HepG2 (cell line): ENCODE data around the gene PRKCE. TPM values are rescaled to one million over a fixed set of nuclear protein-coding genes. Genes with fewer than 3 reads are reported as not detected.

ENCODE experiments used
- CEBPG ChIP-seq: IDR thresholded peaks from 2 replicates; pipeline ENCODE4 v1.6.1; 2016
- HMGXB3 ChIP-seq: sonication (generic); formaldehyde crosslinking; IDR thresholded peaks from 2 replicates; pipeline ENCODE4 v1.4.0; 2020; ENCODE audit warnings: missing genetic modification reagents, borderline replicate concordance
- HNRNPH1 ChIP-seq: fragments of 200-400 bp; formaldehyde crosslinking; optimal IDR thresholded peaks from 2 replicates; pipeline ENCODE3; 2017; ENCODE audit warnings: mild to moderate bottlenecking, low read depth, low read length
- MEF2D ChIP-seq: sonication (generic); formaldehyde crosslinking; IDR thresholded peaks from 2 replicates; pipeline ENCODE4 v1.5.1; 2020; ENCODE audit warnings: mild to moderate bottlenecking, missing genetic modification reagents
- NCOR1 ChIP-seq: fragments of 200-600 bp; sonication (generic); IDR thresholded peaks from 2 replicates; pipeline ENCODE4 v1.7.0; 2017; ENCODE audit warnings: antibody characterized with exemption, low read length, borderline replicate concordance
- NONO ChIP-seq, 2 experiments: fragments of 450-650 bp in 1 of 2; sonication (generic) in 1 of 2; formaldehyde crosslinking in 1 of 2; IDR thresholded peaks in 1 of 2; conservative IDR thresholded peaks in 1 of 2; 2 replicates each; pipeline versions ENCODE4 v1.6.1 to v1.8.0; 2017 to 2022; ENCODE audit warnings: mild to moderate bottlenecking in 1 of 2, missing genetic modification reagents in 1 of 2, moderate library complexity in 1 of 2
- RARA ChIP-seq: IDR thresholded peaks from 2 replicates; pipeline ENCODE4 v1.6.1; 2016; ENCODE audit warnings: missing genetic modification reagents, missing compliant biosample characterization
- RBAK ChIP-seq: sonication (generic); formaldehyde crosslinking; IDR thresholded peaks from 2 replicates; pipeline ENCODE4 v1.5.1; 2020; ENCODE audit warnings: mild to moderate bottlenecking, missing genetic modification reagents
- TBX2 ChIP-seq: sonication (generic); formaldehyde crosslinking; IDR thresholded peaks from 2 replicates; pipeline ENCODE4 v1.5.0; 2020; ENCODE audit warnings: missing genetic modification reagents, mild to moderate bottlenecking, borderline replicate concordance
- TBX3 ChIP-seq: fragments of 450-650 bp; IDR thresholded peaks from 2 replicates; pipeline ENCODE4 v1.6.1; 2017; ENCODE audit warnings: antibody characterized with exemption, mild to moderate bottlenecking, inconsistent platforms, borderline replicate concordance
- TCF12 ChIP-seq, 2 experiments: fragments of 450-650 bp in 1 of 2; sonication (generic) in 1 of 2; formaldehyde crosslinking in 1 of 2; IDR thresholded peaks; 2 replicates each; pipeline versions ENCODE4 v1.6.1 to v1.8.0; 2017 to 2022; ENCODE audit warnings: antibody characterized with exemption in 1 of 2, mild to moderate bottlenecking in 1 of 2, missing genetic modification reagents in 1 of 2, moderate library complexity in 1 of 2
- ZNF225 ChIP-seq: sonication (generic); formaldehyde crosslinking; IDR thresholded peaks from 2 replicates; pipeline ENCODE4 v1.4.0; 2020; ENCODE audit warnings: mild to moderate bottlenecking, missing genetic modification reagents
- ZNF431 ChIP-seq: sonication (generic); formaldehyde crosslinking; IDR thresholded peaks from 2 replicates; pipeline ENCODE4 v1.9.0; 2022; ENCODE audit warnings: missing genetic modification reagents, low read depth, mild to moderate bottlenecking, borderline replicate concordance
- ZNF513 ChIP-seq: sonication (generic); formaldehyde crosslinking; conservative IDR thresholded peaks from 2 replicates; pipeline ENCODE4 v1.5.0; 2020; ENCODE audit warnings: missing genetic modification reagents
- ZNF577 ChIP-seq: sonication (generic); formaldehyde crosslinking; IDR thresholded peaks from 2 replicates; pipeline ENCODE4 v1.4.0; 2020; ENCODE audit warnings: mild to moderate bottlenecking, low read depth, missing genetic modification reagents, borderline replicate concordance
- ZNF597 ChIP-seq: sonication (generic); formaldehyde crosslinking; IDR thresholded peaks from 2 replicates; pipeline ENCODE4 v1.5.0; 2020; ENCODE audit warnings: missing genetic modification reagents
- ZNF598 ChIP-seq: sonication (generic); formaldehyde crosslinking; IDR thresholded peaks from 2 replicates; pipeline ENCODE4 v1.5.1; 2020; ENCODE audit warnings: mild to moderate bottlenecking, missing genetic modification reagents, borderline replicate concordance
- ZNF761 ChIP-seq: sonication (generic); formaldehyde crosslinking; conservative IDR thresholded peaks from 2 replicates; pipeline ENCODE4 v1.4.0; 2020; ENCODE audit warnings: mild to moderate bottlenecking, missing genetic modification reagents
- ZNF883 ChIP-seq: sonication (generic); formaldehyde crosslinking; IDR thresholded peaks from 2 replicates; pipeline ENCODE4 v1.5.1; 2020; ENCODE audit warnings: mild to moderate bottlenecking, missing genetic modification reagents; ENCODE audit errors: not compliant biosample characterization
- polyA plus RNA-seq, 8 experiments: library from polyadenylated mRNA; depleted of rRNA in 3 of 8; stranded (reverse) in 7 of 8; unstranded in 1 of 8; fragments of >200 nt; fragmentation: Illumina TruSeq in 4 of 8; extraction: Trizol in 4 of 8; gene quantifications; 2 replicates each; pipeline versions ENCODE4 v1.2.1 to v1.2.3, GENCODE V29; 2011 to 2016; ENCODE audit warnings: low read depth in 4 of 8, missing spikeins in 1 of 8, mixed read lengths in 1 of 8; ENCODE audit not compliant: insufficient read depth in 1 of 8
- total RNA-seq, 5 experiments: library from RNA; depleted of rRNA; stranded (reverse); fragments of >200 nt; fragmentation: Illumina TruSeq; extraction: Trizol; gene quantifications; 2 replicates each; pipeline ENCODE4 v1.2.3, GENCODE V29; 2016; ENCODE audit warnings: low read depth in 1 of 5

PRKCE gene
- total and polyA plus RNA-seq, 2 of the 13 experiments (the other 11 are each of a cell fraction or from before 2014, with no cell fraction given), result 1.0 to 3.9 TPM

- TF ChIP-seq NCOR1 (no peak), CEBPG (CRISPR knock-in tag) (no peak), ZNF597 (CRISPR knock-in tag) (no peak), RARA (CRISPR knock-in tag) (no peak), NONO (IDR thresholded peaks at IDR 0.05) (no peak), NONO (CRISPR knock-in tag; conservative IDR thresholded peaks at IDR 0.05) (peak; percentile 67), HNRNPH1 (no peak), RBAK (CRISPR knock-in tag) (no peak), ZNF598 (CRISPR knock-in tag) (0 out of 2 replicates have a peak, but pooled peaks have one; percentile 30), ZNF513 (CRISPR knock-in tag) (no peak), TBX2 (peak; percentile 61; the same call in 1 of the 2 replicates), ZNF577 (CRISPR knock-in tag) (no peak), ZNF883 (CRISPR knock-in tag) (peak; percentile 45), ZNF225 (CRISPR knock-in tag) (peak; percentile 80; the same call in 1 of the 2 replicates), ZNF761 (CRISPR knock-in tag) (0 out of 2 replicates have a peak, but pooled peaks have one; percentile 55), TBX3 (no peak), MEF2D (CRISPR knock-in tag) (no peak), HMGXB3 (CRISPR knock-in tag) (no peak), TCF12 (IDR thresholded peaks at IDR 0.05) (no peak), TCF12 (CRISPR knock-in tag; IDR thresholded peaks at IDR 0.05) (no peak), ZNF431 (CRISPR knock-in tag) (0 out of 2 replicates have a peak, but pooled peaks have one; percentile 30)
Observed at GRCh38 chr2:45643543-45644542, 7.6 kb upstream of the PRKCE start (continued).
